Measurements from ENCODE around the gene C20orf144. TPM values are rescaled to one million over a fixed set of nuclear protein-coding genes. Genes with fewer than 3 reads are reported as not detected.

C20orf144 gene
- total RNA-seq, 1 donor: under 0.01 TPM

- DNase-seq (ENCODE audit: low read depth): no peak
- TF ChIP-seq CTCF (IDR thresholded peaks at IDR 0.05; ENCODE audit: insufficient read depth, low read depth, low read length): no peak
- no peak overlapping the region for H3K4me3 ChIP-seq (ENCODE audit: low read depth, low read length)
Measured at GRCh38 chr20:33658929-33659328, 3.2 kb upstream of the C20orf144 start.

GRCh38 chr20:33659341-33660034, 2.6 kb upstream of the C20orf144 start:
- H3K4me3 ChIP-seq (ENCODE audit: low read depth, low read length): no peak overlapping the region
- no peak for DNase-seq (ENCODE audit: low read depth)
- TF ChIP-seq CTCF (IDR thresholded peaks at IDR 0.05; ENCODE audit: insufficient read depth, low read depth, low read length): no peak

- no peak overlapping the region for H3K4me3 ChIP-seq (ENCODE audit: low read depth, low read length)
- DNase-seq (ENCODE audit: low read depth): no peak
- no peak for TF ChIP-seq CTCF (IDR thresholded peaks at IDR 0.05; ENCODE audit: insufficient read depth, low read depth, low read length)
Measured at GRCh38 chr20:33660035-33660684, 2.0 kb upstream of the C20orf144 start.

GRCh38 chr20:33660685-33661058, 1.5 kb upstream of the C20orf144 start:
- no peak for DNase-seq (ENCODE audit: low read depth)
- no peak for TF ChIP-seq CTCF (IDR thresholded peaks at IDR 0.05; ENCODE audit: insufficient read depth, low read depth, low read length)
- no peak overlapping the region for H3K4me3 ChIP-seq (ENCODE audit: low read depth, low read length)

- no peak for TF ChIP-seq CTCF (IDR thresholded peaks at IDR 0.05; ENCODE audit: insufficient read depth, low read depth, low read length)
- H3K4me3 ChIP-seq (ENCODE audit: low read depth, low read length): peak overlapping the region; percentile 83
- DNase-seq (ENCODE audit: low read depth): peak; percentile 72
Measured at GRCh38 chr20:33663161-33664084, 1.3 kb downstream of the C20orf144 start.

GRCh38 chr20:33664085-33664761, 2.1 kb downstream of the C20orf144 start:
- peak overlapping the region; percentile 83 for H3K4me3 ChIP-seq (ENCODE audit: low read depth, low read length)
- TF ChIP-seq CTCF (IDR thresholded peaks at IDR 0.05; ENCODE audit: insufficient read depth, low read depth, low read length): no peak
- no peak for DNase-seq (ENCODE audit: low read depth)
